ENCODE data around the gene MRPL32. TPM values are rescaled to one million over a fixed set of nuclear protein-coding genes. Genes with fewer than 3 reads are reported as not detected.
A peak's percentile ranks its signal among the peaks of the same experiment; 100 is the strongest.
"Not testable (repeated sequence)": the region's sequence is repeated elsewhere in the genome, so short reads cannot be mapped to it uniquely, and the experiment has no call there.

The MRPL32 gene
- polyA plus RNA-seq, 2 of the 4 experiments (the other 2 are of a cell fraction) = 76.0 to 90.4 TPM

DNA sequence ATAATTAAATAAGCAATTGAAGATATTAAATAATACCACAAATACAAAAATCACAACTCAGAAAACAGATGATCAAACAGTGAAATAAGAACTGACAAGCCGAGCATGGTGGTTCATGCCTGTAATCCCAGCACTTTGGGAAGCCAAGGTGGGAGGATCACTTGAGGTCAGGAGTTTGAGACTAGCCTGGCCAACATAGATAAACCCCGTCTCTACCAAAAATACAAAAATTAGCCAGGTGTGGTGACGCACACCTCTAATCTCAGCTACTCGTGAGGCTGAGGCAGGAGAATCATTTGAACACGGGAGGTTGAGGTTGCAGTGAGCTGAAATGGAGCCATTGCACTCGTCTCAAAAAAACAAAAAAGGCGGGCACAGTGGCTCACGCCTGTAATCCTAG is 47.0 kb upstream of the MRPL32 start:
- peaks cover 17% of the 10 kb centered on the region; the same call in 2 of the 3 replicates for H3K4me1 ChIP-seq
- CTCF ChIA-PET = interaction anchor here (1.2 kb wide), 1 partner anchor 944 kb away, joined by 5 read pairs; no protein-coding TSS in a partner anchor
- H3K27ac ChIP-seq; H3K9me3 ChIP-seq; H3K4me3 ChIP-seq; DNase-seq (ENCODE audit: low read depth in 1 of 2, low spot score in 1 of 2); FAIRE-seq; H3K4me2 ChIP-seq; POLR2A ChIA-PET; ATAC-seq: not testable (repeated sequence)
- WGBS (ENCODE audit: missing lambda C conversion rate) = 83% methylated on average over 8 of the region's 8 CpGs

DNA sequence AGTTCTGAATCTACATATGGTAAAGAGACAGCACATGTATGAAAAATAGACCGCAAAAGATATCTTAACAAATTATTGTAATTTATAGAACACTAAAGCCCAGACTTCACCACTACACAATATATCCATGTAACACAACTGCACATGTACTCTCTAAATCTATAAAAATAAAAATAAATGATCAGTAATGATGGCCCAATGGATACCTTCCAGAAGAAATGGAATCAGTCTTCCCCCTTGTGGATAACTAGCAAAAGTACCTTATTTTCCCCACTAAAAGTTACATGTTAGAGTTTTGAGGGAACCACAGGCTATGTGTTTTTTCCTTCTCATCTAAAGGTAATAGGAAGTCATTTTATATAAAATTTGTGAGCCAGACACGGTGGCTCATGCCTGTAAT is 46.0 kb upstream of the MRPL32 start:
- TF ChIP-seq, protein P1, sequence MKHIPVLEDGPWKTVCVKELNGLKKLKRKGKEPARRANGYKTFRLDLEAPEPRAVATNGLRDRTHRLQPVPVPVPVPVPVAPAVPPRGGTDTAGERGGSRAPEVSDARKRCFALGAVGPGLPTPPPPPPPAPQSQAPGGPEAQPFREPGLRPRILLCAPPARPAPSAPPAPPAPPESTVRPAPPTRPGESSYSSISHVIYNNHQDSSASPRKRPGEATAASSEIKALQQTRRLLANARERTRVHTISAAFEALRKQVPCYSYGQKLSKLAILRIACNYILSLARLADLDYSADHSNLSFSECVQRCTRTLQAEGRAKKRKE (CRISPR knock-in tag; IDR thresholded peaks at IDR 0.05; ENCODE audit: low read depth) = no peak
- TF ChIP-seq HOXA7 (CRISPR knock-in tag; IDR thresholded peaks at IDR 0.05) = no peak
- TF ChIP-seq, protein P2, sequence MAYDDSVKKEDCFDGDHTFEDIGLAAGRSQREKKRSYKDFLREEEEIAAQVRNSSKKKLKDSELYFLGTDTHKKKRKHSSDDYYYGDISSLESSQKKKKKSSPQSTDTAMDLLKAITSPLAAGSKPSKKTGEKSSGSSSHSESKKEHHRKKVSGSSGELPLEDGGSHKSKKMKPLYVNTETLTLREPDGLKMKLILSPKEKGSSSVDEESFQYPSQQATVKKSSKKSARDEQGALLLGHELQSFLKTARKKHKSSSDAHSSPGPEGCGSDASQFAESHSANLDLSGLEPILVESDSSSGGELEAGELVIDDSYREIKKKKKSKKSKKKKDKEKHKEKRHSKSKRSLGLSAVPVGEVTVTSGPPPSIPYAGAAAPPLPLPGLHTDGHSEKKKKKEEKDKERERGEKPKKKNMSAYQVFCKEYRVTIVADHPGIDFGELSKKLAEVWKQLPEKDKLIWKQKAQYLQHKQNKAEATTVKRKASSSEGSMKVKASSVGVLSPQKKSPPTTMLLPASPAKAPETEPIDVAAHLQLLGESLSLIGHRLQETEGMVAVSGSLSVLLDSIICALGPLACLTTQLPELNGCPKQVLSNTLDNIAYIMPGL (CRISPR knock-in tag; IDR thresholded peaks at IDR 0.05; ENCODE audit: borderline replicate concordance) = no peak
- no peak for TF ChIP-seq ESRRA (IDR thresholded peaks at IDR 0.05; ENCODE audit: borderline replicate concordance, low read length)
- no peak for TF ChIP-seq JUN (IDR thresholded peaks at IDR 0.05)
- no peak for TF ChIP-seq NR3C1 (IDR thresholded peaks at IDR 0.05)
- TF ChIP-seq HEYL (CRISPR knock-in tag; IDR thresholded peaks at IDR 0.05) = no peak
- TF ChIP-seq, protein P3, sequence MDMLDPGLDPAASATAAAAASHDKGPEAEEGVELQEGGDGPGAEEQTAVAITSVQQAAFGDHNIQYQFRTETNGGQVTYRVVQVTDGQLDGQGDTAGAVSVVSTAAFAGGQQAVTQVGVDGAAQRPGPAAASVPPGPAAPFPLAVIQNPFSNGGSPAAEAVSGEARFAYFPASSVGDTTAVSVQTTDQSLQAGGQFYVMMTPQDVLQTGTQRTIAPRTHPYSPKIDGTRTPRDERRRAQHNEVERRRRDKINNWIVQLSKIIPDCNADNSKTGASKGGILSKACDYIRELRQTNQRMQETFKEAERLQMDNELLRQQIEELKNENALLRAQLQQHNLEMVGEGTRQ (IDR thresholded peaks at IDR 0.05) = no peak
- no peak for TF ChIP-seq HOXB13 (CRISPR knock-in tag; IDR thresholded peaks at IDR 0.05; ENCODE audit: low read depth)
- TF ChIP-seq SMC3 (IDR thresholded peaks at IDR 0.05) = peak; percentile 32; the same call in 2 of the 3 replicates
- TF ChIP-seq KDM5A (IDR thresholded peaks at IDR 0.05) = no peak
- TF ChIP-seq TFCP2L1 (CRISPR knock-in tag; IDR thresholded peaks at IDR 0.05) = no peak
- no peak for TF ChIP-seq CHD2 (IDR thresholded peaks at IDR 0.05; ENCODE audit: low read length, partially characterized antibody)
- TF ChIP-seq, protein P4, sequence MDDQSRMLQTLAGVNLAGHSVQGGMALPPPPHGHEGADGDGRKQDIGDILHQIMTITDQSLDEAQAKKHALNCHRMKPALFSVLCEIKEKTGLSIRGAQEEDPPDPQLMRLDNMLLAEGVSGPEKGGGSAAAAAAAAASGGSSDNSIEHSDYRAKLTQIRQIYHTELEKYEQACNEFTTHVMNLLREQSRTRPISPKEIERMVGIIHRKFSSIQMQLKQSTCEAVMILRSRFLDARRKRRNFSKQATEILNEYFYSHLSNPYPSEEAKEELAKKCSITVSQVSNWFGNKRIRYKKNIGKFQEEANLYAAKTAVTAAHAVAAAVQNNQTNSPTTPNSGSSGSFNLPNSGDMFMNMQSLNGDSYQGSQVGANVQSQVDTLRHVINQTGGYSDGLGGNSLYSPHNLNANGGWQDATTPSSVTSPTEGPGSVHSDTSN (IDR thresholded peaks at IDR 0.05) = no peak
- no peak for TF ChIP-seq FOSB (CRISPR knock-in tag; IDR thresholded peaks at IDR 0.05)
- no peak for TF ChIP-seq POLR2AphosphoS2 (conservative IDR thresholded peaks at IDR 0.05; ENCODE audit: low read length)
- TF ChIP-seq, protein P5, sequence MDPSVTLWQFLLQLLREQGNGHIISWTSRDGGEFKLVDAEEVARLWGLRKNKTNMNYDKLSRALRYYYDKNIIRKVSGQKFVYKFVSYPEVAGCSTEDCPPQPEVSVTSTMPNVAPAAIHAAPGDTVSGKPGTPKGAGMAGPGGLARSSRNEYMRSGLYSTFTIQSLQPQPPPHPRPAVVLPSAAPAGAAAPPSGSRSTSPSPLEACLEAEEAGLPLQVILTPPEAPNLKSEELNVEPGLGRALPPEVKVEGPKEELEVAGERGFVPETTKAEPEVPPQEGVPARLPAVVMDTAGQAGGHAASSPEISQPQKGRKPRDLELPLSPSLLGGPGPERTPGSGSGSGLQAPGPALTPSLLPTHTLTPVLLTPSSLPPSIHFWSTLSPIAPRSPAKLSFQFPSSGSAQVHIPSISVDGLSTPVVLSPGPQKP (IDR thresholded peaks at IDR 0.05; ENCODE audit: low read depth, low read length) = no peak
- no peak for TF ChIP-seq RFX5 (IDR thresholded peaks at IDR 0.05)
- TF ChIP-seq FOXS1 (CRISPR knock-in tag; IDR thresholded peaks at IDR 0.05) = no peak
- TF ChIP-seq, protein P6, sequence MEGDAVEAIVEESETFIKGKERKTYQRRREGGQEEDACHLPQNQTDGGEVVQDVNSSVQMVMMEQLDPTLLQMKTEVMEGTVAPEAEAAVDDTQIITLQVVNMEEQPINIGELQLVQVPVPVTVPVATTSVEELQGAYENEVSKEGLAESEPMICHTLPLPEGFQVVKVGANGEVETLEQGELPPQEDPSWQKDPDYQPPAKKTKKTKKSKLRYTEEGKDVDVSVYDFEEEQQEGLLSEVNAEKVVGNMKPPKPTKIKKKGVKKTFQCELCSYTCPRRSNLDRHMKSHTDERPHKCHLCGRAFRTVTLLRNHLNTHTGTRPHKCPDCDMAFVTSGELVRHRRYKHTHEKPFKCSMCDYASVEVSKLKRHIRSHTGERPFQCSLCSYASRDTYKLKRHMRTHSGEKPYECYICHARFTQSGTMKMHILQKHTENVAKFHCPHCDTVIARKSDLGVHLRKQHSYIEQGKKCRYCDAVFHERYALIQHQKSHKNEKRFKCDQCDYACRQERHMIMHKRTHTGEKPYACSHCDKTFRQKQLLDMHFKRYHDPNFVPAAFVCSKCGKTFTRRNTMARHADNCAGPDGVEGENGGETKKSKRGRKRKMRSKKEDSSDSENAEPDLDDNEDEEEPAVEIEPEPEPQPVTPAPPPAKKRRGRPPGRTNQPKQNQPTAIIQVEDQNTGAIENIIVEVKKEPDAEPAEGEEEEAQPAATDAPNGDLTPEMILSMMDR (IDR thresholded peaks at IDR 0.05) = peak; percentile 46
- TF ChIP-seq HDAC2 (IDR thresholded peaks at IDR 0.05) = no peak
- TF ChIP-seq RAD21 (conservative IDR thresholded peaks at IDR 0.05 in 1 of 2, IDR thresholded peaks at IDR 0.05 in 1 of 2) = peak; percentile 35 to 44; a peak in 4 of 5 replicates
- TF ChIP-seq FOSL2 (IDR thresholded peaks at IDR 0.05) = no peak
- TF ChIP-seq FOSL2 (CRISPR knock-in tag; IDR thresholded peaks at IDR 0.05) = no peak
- Histone ChIP-seq H3K4me2 (no peak overlapping the region), H3K4me1 (peaks cover 17% of the 10 kb centered on the region; the same call in 2 of the 3 replicates), H3K4me3 (no peak overlapping the region), H3K27ac (no peak overlapping the region), H3K9me3 (no peaks in the 10 kb centered on the region)
- 53% methylated on average over 2 of the region's 2 CpGs for WGBS (ENCODE audit: missing lambda C conversion rate)
- ChIA-PET POLR2A (interaction anchor here (0.6 kb wide), 1 partner anchor 545 kb away, joined by 3 read pairs; no protein-coding TSS in a partner anchor), CTCF (interaction anchor here (1.3 to 1.7 kb wide), 4 partner anchors 10 to 945 kb away, joined by 3 to 10 read pairs (median 5); no protein-coding TSS in a partner anchor)
- peak in 1 of 2 experiments; percentile 20 for DNase-seq (ENCODE audit: low read depth in 1 of 2, low spot score in 1 of 2)
- no peak for ATAC-seq
- peak; percentile 32 for FAIRE-seq
